ENCODE measurements around the gene RAPGEF1.

Gene RAPGEF1

GRCh38 chr9:131618071-131618479 lies 121.8 kb downstream of the RAPGEF1 start:
- H3K4me3 ChIP-seq (ENCODE audit: low read depth, low read length) = no peak overlapping the region
- TF ChIP-seq CTCF (conservative IDR thresholded peaks at IDR 0.05; ENCODE audit: low read depth, low read length) = no peak
- DNase-seq (ENCODE audit: low read depth) = no peak

- no peak for DNase-seq (ENCODE audit: low read depth)
- TF ChIP-seq CTCF (conservative IDR thresholded peaks at IDR 0.05; ENCODE audit: low read depth, low read length) = no peak
- H3K4me3 ChIP-seq (ENCODE audit: low read depth, low read length) = no peak overlapping the region
These were observed 122.3 kb downstream of the RAPGEF1 start for GRCh38 chr9:131617611-131618010.

GRCh38 chr9:131616983-131617604 lies 122.8 kb downstream of the RAPGEF1 start:
- peak; percentile 25 for DNase-seq (ENCODE audit: low read depth)
- no peak overlapping the region for H3K4me3 ChIP-seq (ENCODE audit: low read depth, low read length)
- no peak for TF ChIP-seq CTCF (conservative IDR thresholded peaks at IDR 0.05; ENCODE audit: low read depth, low read length)

- H3K4me3 ChIP-seq (ENCODE audit: low read depth, low read length) = no peak overlapping the region
- no peak for TF ChIP-seq CTCF (conservative IDR thresholded peaks at IDR 0.05; ENCODE audit: low read depth, low read length)
- no peak for DNase-seq (ENCODE audit: low read depth)
These were observed 125.4 kb downstream of the RAPGEF1 start for GRCh38 chr9:131614340-131614915.

DNA sequence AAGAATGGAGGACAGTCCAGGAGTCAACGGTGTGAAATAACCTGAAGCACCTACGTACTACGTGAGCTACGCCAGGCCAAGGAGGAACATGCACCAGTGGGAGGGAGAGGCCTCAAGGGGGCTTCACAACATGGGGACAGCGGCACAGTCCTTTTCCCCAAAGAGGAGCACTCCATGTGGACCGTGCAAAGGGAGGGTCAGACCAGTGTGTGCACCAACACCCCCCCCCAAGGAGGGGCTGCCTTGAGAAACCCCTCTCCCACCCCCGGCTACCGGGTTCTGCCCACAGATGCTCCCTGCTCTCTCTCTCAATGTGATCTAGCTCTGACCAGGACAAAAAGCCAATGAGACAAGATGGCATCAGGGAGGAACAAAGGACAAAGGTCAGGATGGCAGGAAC lies 126.0 kb downstream of the RAPGEF1 start:
- no peak for DNase-seq (ENCODE audit: low read depth)
- no peak overlapping the region for H3K4me3 ChIP-seq (ENCODE audit: low read depth, low read length)
- no peak for TF ChIP-seq CTCF (conservative IDR thresholded peaks at IDR 0.05; ENCODE audit: low read depth, low read length)

DNA sequence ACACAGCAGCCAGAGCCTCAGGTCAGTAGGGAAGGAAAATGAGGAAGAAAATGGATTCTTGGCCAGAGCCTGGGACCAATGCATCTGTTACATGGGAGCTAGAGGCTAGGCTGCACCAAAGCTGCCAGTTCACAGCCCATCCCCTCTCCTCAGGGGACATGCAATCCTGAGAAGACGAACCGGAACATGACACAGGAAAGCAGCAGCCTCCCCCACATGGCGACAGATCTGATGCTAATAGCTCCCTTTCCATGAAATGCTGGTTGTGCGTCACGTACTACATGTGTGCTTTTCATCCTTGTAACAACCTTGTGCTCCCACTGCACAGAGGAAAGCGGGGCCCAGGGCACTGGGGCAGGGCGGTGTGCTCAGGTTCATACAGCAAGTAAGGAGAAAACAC lies 127.0 kb downstream of the RAPGEF1 start:
- no peak overlapping the region for H3K4me3 ChIP-seq (ENCODE audit: low read depth, low read length)
- TF ChIP-seq CTCF (conservative IDR thresholded peaks at IDR 0.05; ENCODE audit: low read depth, low read length) = no peak
- no peak for DNase-seq (ENCODE audit: low read depth)
